HepG2 (cell line): ENCODE measurements around the gene MYRIP. TPM values are rescaled to one million over a fixed set of nuclear protein-coding genes. Genes with fewer than 3 reads are reported as not detected.

Experiments used
- ATAC-seq: fragments of 200-7000 bp; cut with Tn5 transposase; 3 replicates; pipeline ENCODE4 v1.9.1; 2020; ENCODE audit warnings: mild to moderate bottlenecking, moderate library complexity
- BruUV-seq: library from RNA; stranded (reverse); fragments of 400-500 nt; replicated peaks from 2 replicates; lab custom pipeline; 2021; lab: Mats Ljungman, UMichigan
- CTCF ChIA-PET: fragments of 300-600 bp; formaldehyde crosslinking; extraction: SDS; loops from one replicate; lab custom pipeline; 2021; ENCODE audit warnings: low total read pairs, inconsistent platforms, low intra/inter-chr PET ratio; lab: Yijun Ruan, JAX
- POLR2A ChIA-PET: fragments of 350-600 bp; sonication (Branson Sonifier 250); formaldehyde crosslinking; loops from one replicate; lab custom pipeline; 2020; ENCODE audit warnings: antibody characterized with exemption, inconsistent platforms; lab: Yijun Ruan, JAX
- DNase-seq: peaks from one replicate; pipeline ENCODE4 v3.0.0-alpha.2; 2015; ENCODE audit warnings: low spot score
- FAIRE-seq: peaks from 3 replicates; lab custom pipeline; 2011; peaks lifted over from hg19 to GRCh38; lab: Jason Lieb, UNC
- H2AFZ ChIP-seq: one replicate; pipeline ENCODE4 v1.6.1; 2011; ENCODE audit warnings: low read length, inconsistent platforms
- H3K27ac ChIP-seq: fragments of 300-600 bp; 3 replicates; pipeline ENCODE4 v1.8.0; 2011; ENCODE audit warnings: mixed run types, mild to moderate bottlenecking, mixed read lengths, low read length, inconsistent platforms; ENCODE audit not compliant: insufficient read depth; ENCODE audit errors: extremely low read length
- H3K27me3 ChIP-seq, 2 experiments: fragments of 200-600 bp in 1 of 2; 2 replicates in 1 of 2; 3 replicates in 1 of 2; pipeline versions ENCODE4 v1.6.0 to v1.8.0; 2011; ENCODE audit warnings: low read length in 2 of 2, mild to moderate bottlenecking in 2 of 2, moderate library complexity in 2 of 2, inconsistent platforms in 1 of 2; ENCODE audit not compliant: insufficient read depth in 2 of 2, control insufficient read depth in 1 of 2
- H3K36me3 ChIP-seq, 2 experiments: fragments of 200-600 bp in 1 of 2; replicated peaks in 1 of 2; 2 replicates in 1 of 2; 3 replicates in 1 of 2; pipeline versions ENCODE4 v1.5.1 to v1.8.0; 2011; ENCODE audit warnings: low read length in 2 of 2, inconsistent platforms in 1 of 2; ENCODE audit not compliant: insufficient read depth in 2 of 2, control insufficient read depth in 1 of 2
- H3K4me1 ChIP-seq: 2 replicates; pipeline ENCODE4 v1.5.1; 2012; ENCODE audit warnings: low read length, inconsistent platforms; ENCODE audit not compliant: insufficient read depth
- H3K4me2 ChIP-seq: 2 replicates; pipeline ENCODE4 v1.6.0; 2011; ENCODE audit warnings: low read depth, low read length, inconsistent platforms
- H3K4me3 ChIP-seq, 3 experiments: fragments of 200-600 bp in 1 of 3; sonication (generic), shearing (Covaris generic) in 1 of 3; replicated peaks in 1 of 3; 2 replicates each; pipeline ENCODE4 v1.5.1; 2011 to 2016; ENCODE audit warnings: low read length in 3 of 3, inconsistent platforms in 2 of 3, low read depth in 2 of 3, mild to moderate bottlenecking in 2 of 3, control low read depth in 1 of 3, mixed read lengths in 1 of 3; ENCODE audit not compliant: insufficient read depth in 1 of 3
- H3K79me2 ChIP-seq: one replicate; pipeline ENCODE4 v1.6.1; 2011; ENCODE audit warnings: low read length, inconsistent platforms; ENCODE audit not compliant: insufficient read depth
- H3K9ac ChIP-seq: 2 replicates; pipeline ENCODE4 v1.6.0; 2011; ENCODE audit warnings: mild to moderate bottlenecking, low read depth, low read length, inconsistent platforms; ENCODE audit not compliant: insufficient read depth
- H3K9me3 ChIP-seq: 2 replicates; pipeline ENCODE4 v1.5.1; 2012; ENCODE audit warnings: mild to moderate bottlenecking, low read length
- H4K20me1 ChIP-seq: 2 replicates; pipeline ENCODE4 v1.6.0; 2011; ENCODE audit warnings: inconsistent platforms, mild to moderate bottlenecking, low read length, moderate library complexity; ENCODE audit not compliant: insufficient read depth
- IKZF5 ChIP-seq: IDR thresholded peaks from 2 replicates; pipeline ENCODE4 v1.6.1; 2018; ENCODE audit warnings: missing genetic modification reagents, mild to moderate bottlenecking, missing compliant biosample characterization
- LCORL ChIP-seq, 2 experiments: fragments of 450-650 bp in 1 of 2; sonication (generic) in 1 of 2; formaldehyde crosslinking in 1 of 2; IDR thresholded peaks; 2 replicates each; pipeline versions ENCODE4 v1.5.0 to v1.6.1; 2017 to 2020; ENCODE audit warnings: antibody characterized with exemption in 1 of 2, missing genetic modification reagents in 1 of 2
- NAIF1 ChIP-seq: sonication (generic); formaldehyde crosslinking; IDR thresholded peaks from 2 replicates; pipeline ENCODE4 v1.5.0; 2020; ENCODE audit warnings: mild to moderate bottlenecking, missing genetic modification reagents, borderline replicate concordance
- TBX2 ChIP-seq: sonication (generic); formaldehyde crosslinking; IDR thresholded peaks from 2 replicates; pipeline ENCODE4 v1.5.0; 2020; ENCODE audit warnings: missing genetic modification reagents, mild to moderate bottlenecking, borderline replicate concordance
- WIZ ChIP-seq: sonication (generic); formaldehyde crosslinking; IDR thresholded peaks from 2 replicates; pipeline ENCODE4 v1.5.1; 2020; ENCODE audit warnings: mild to moderate bottlenecking, missing genetic modification reagents
- ZNF503 ChIP-seq: sonication (generic); formaldehyde crosslinking; IDR thresholded peaks from 2 replicates; pipeline ENCODE4 v1.4.0; 2020; ENCODE audit warnings: missing genetic modification reagents
- ZNF546 ChIP-seq: sonication (generic); formaldehyde crosslinking; conservative IDR thresholded peaks from 2 replicates; pipeline ENCODE4 v1.8.1; 2023; ENCODE audit warnings: mild to moderate bottlenecking, missing genetic modification reagents
- ZNF598 ChIP-seq: sonication (generic); formaldehyde crosslinking; IDR thresholded peaks from 2 replicates; pipeline ENCODE4 v1.5.1; 2020; ENCODE audit warnings: mild to moderate bottlenecking, missing genetic modification reagents, borderline replicate concordance
- ZSCAN20 ChIP-seq: sonication (generic); formaldehyde crosslinking; IDR thresholded peaks from 2 replicates; pipeline ENCODE4 v1.4.0; 2020; ENCODE audit warnings: missing genetic modification reagents, mild to moderate bottlenecking, borderline replicate concordance
- WGBS: methylation state at CpG from one replicate; pipeline ENCODE4 v1.1.6; 2017; ENCODE audit warnings: low lambda C conversion rate; 5-methylcytosine and 5-hydroxymethylcytosine counted together
- in situ Hi-C: cut with HindIII; loops from 2 replicates; pipeline ENCODE4 v1.10.0; 2017; ENCODE audit warnings: low pct_unique_long_range_greater_than_20kb; ENCODE audit not compliant: extremely low pct_ligation_motif_present
- intact Hi-C: fragments of 100-400 bp; cut with micrococcal nuclease; formaldehyde crosslinking; loops from one replicate; pipeline ENCODE4 v1.10.0; 2022; ENCODE audit not compliant: unreplicated experiment
- polyA plus RNA-seq, 8 experiments: library from polyadenylated mRNA; depleted of rRNA in 3 of 8; stranded (reverse) in 7 of 8; unstranded in 1 of 8; fragments of >200 nt; fragmentation: Illumina TruSeq in 4 of 8; extraction: Trizol in 4 of 8; gene quantifications; 2 replicates each; pipeline versions ENCODE4 v1.2.1 to v1.2.3, GENCODE V29; 2011 to 2016; ENCODE audit warnings: low read depth in 4 of 8, missing spikeins in 1 of 8, mixed read lengths in 1 of 8; ENCODE audit not compliant: insufficient read depth in 1 of 8
- total RNA-seq, 5 experiments: library from RNA; depleted of rRNA; stranded (reverse); fragments of >200 nt; fragmentation: Illumina TruSeq; extraction: Trizol; gene quantifications; 2 replicates each; pipeline ENCODE4 v1.2.3, GENCODE V29; 2016; ENCODE audit warnings: low read depth in 1 of 5

The MYRIP gene
- total and polyA plus RNA-seq, 2 of the 13 experiments (the other 11 are each of a cell fraction or from before 2014, with no cell fraction given), result 0.64 to 0.84 TPM

GRCh38 chr3:40178012-40178594 lies 368.7 kb downstream of the MYRIP start:
- in situ Hi-C loops, result loop anchor here (25.0 kb wide), 1 partner anchor 466 kb away; no protein-coding TSS in a partner anchor
- WGBS, result 67% methylated on average over 6 of the region's 6 CpGs
- POLR2A ChIA-PET, result no interaction called here

More at GRCh38 chr3:40178012-40178594, 368.7 kb downstream of the MYRIP start:
- Histone ChIP-seq H3K9me3 (no peaks in the 10 kb centered on the region), H3K36me3 (no peaks in the 10 kb centered on the region), H3K27ac (no peak overlapping the region), H2AFZ (no peak overlapping the region), H4K20me1 (no peaks in the 10 kb centered on the region), H3K4me3 (no peak overlapping the region), H3K4me1 (no peaks in the 10 kb centered on the region), H3K27me3 (no peaks in the 10 kb centered on the region), H3K79me2 (no peaks in the 10 kb centered on the region), H3K4me2 (no peak overlapping the region), H3K9ac (no peak overlapping the region)
- no peak for DNase-seq
- intact Hi-C loops, result loop anchor here (2.0 to 10.0 kb wide), 4 partner anchors 363 to 636 kb away; no protein-coding TSS in a partner anchor
- no TSS peak for BruUV-seq
- CTCF ChIA-PET, result interaction anchor here (1.8 kb wide), 1 partner anchor 139 kb away, joined by 6 read pairs; no protein-coding TSS in a partner anchor
- no peak for FAIRE-seq
- TF ChIP-seq LCORL (IDR thresholded peaks at IDR 0.05) (no peak), LCORL (CRISPR knock-in tag; IDR thresholded peaks at IDR 0.05) (no peak), IKZF5 (CRISPR knock-in tag) (no peak), WIZ (CRISPR knock-in tag) (no peak), NAIF1 (no peak), ZSCAN20 (CRISPR knock-in tag) (no peak), ZNF546 (no peak), ZNF598 (CRISPR knock-in tag) (no peak), ZNF503 (CRISPR knock-in tag) (no peak), TBX2 (CRISPR knock-in tag) (no peak)
- ATAC-seq, result no peak
